HG03097 (cell line): ENCODE measurements around the gene NKX1-1.

Experiments
- ATAC-seq: cut with Tn5 transposase; IDR thresholded peaks from one replicate; pipeline ENCODE4 v1.9.1; 2021; ENCODE audit not compliant: unreplicated experiment, low FRiP score

The NKX1-1 gene

DNA sequence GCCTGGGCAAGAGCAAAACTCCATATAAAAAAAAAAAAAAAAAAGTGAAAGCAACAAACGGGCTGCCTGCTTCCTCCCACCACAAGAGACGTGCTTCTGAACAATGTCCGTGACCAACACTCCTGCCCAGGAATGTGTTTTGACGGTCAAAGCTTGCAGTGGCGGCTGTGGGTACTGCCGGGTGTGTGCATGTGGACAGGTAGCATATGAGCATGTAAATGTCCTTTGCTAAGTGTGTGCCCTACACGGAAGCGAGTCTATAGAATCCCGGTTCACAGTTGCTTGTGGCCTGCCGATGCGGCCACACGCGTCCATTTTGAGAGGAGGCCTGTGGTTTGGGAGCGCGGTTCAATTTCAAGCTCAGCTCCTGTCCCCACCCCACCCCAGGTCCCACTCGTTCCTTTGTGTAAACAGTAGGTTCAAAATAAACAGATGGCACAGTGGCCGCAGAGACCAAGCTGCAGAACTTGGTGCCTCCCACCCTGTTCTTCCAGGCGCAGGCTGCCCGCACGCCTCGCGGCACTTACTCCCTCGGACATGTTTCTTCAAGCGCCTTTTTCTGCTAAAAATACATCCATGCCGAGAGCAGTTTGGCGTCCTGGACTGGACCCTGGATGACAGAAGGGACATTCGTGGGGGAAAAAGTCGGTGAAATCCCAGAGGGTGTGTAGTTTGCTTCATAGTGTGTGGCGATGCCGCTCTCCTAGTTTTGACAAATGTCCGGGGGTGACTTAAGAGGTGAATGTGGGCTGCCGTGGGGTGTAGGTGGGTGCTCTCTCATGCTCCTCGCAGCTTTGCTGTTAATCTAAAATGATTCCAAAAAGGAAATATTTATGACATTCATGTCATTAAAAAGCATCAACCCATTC is 11.5 kb upstream of the NKX1-1 start:
- ATAC-seq: no peak

DNA sequence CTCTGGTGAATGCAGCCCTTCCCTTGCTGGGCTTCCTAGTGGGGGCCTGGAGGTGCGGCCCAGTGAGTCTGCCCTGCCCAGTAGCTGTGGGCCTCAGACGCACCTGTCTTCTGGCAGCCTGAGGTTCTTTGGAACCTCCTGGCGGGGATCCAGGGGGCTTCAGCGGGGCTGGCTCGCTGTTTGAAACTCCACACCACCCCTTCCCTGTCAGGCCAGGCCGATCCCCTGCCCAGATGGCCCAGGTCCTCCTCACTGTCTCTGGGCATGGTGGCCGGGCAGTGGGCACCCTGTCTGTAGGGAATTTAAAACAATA is 10.7 kb upstream of the NKX1-1 start:
- ATAC-seq: no peak

DNA sequence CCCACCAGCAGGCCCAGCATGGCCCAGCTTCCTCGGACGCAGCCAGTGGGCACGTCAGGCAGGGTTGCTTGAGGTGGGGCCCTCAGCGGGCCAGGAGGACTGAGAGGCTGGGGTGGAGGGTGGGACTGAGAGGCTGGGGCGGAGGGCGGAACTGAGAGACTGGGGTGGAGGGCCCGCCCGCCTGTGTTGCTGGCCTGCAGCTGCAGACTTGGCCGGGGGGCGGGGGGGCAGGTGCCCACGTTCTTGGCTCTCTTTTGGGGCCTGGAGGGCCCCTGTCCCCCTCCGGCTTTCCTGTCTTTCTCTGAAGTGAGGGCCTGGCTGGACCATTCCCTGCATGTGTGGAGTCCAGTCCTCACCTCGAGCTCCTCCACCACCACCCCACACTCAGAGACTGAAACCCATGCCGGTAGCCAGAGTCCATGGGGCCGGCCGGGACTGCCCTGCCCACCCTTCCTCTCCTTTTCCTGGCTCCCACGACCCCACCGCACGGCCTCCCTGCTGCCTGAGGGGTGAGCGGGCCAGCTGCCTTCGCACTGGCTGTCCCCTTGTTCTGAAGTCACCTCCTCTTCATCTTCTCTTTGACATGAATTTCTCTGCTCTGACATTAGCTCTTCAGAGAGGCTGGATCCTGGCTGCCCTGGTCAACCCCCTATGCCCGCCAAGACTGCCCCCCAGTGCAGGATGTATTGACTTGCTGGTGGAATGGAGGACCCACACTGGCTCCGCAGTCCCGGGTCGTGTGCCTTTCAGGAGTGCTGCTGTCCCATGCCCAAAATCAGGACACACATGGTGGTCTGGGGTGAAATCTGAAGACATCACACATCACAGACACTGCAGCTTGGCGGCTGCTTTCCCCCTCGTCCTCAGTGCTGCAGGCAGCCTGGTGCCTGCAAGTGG is 10.1 kb upstream of the NKX1-1 start:
- no peak for ATAC-seq

DNA sequence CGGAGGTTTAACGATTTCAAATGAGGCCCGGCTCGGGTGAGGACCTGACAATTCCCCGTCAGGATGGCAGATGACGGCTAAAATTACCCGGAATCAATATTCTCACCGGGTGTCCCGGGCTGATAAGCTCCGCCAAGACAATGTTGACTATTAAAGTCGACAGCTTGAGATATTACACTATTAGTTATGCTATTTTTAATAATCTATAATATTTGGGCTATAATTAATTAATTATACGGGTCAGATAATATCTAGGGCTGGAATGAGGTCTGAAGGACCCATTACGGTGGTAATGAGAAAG is 9.4 kb upstream of the NKX1-1 start:
- no peak for ATAC-seq

DNA sequence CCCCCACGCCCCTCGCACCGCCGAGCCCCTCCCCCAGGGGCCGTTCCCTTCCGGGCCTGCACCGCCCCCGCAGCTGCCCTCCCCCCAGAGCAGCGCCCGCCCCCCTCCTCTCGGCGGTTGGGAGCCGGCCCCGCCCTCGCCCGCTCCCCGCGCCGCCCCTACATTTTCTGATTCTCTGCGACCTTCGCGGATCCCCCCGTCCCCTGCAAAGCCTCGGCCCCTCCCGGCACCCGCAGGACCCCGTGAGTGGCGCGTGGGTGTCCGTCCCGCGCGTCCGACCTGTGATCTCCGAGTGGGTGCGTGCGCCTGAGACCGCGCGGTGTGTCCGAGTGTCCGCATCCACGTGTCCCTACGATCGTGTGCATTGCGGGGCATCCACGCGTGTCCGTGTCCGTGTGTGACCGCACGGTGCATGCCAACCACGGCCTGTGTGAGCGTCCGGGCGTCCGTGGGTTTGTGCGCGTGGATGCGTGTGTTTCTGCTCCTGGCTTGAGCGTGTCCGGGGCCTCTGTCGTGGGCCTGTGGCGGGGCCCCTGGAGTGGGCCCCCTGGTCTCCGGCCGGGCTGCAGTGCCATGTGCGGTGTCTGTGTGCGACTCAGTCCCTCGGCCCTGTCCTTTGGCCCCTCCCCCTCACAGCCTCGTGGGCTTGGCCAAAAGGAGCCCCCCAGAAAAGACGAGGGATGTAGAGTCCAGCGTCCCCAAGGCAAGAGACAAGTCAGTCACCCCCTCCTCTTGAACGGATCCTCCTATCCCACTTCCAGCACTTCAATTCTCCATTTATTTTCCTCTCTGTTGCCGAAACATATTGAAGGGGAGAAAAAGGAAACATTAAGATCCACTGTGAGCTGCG is 8.8 kb upstream of the NKX1-1 start:
- no peak for ATAC-seq

DNA sequence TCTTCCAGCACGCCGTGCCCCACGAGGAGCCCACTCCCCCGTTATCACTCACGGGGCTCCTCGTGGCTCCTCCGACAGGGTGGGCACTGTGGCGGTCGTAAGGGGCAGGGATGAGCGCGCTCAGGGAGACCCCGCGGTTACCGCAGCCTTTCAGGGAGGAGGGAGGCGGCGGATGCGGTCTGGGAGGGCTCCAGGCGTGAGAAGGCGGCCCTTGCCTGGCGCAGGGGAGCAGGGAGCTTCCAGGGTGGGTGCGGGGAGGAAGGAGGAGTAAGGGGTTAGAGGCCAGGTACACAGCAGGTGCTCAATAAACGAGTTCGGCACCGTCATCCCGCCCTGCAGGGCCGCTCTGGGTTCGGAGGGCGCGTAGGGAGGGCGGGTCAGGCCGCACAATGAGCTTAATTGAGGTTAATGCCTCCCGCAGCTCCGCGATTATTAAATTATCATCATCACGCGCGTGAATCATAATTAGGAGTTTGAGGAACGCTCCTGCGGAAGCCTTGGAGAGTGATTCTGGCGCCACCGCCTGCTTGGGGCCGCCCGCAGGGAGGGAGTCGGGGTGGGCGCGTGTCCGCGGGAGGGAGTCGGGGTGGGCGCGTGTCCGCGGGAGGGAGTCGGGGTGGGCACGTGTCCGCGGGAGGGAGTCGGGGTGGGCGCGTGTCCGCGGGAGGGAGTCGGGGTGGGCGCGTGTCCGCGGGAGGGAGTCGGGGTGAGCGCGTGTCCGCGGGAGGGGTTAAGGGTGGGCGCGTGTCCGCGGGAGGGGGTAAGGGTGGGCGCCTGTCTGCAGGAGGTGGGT is 7.6 kb upstream of the NKX1-1 start:
- ATAC-seq: no peak

DNA sequence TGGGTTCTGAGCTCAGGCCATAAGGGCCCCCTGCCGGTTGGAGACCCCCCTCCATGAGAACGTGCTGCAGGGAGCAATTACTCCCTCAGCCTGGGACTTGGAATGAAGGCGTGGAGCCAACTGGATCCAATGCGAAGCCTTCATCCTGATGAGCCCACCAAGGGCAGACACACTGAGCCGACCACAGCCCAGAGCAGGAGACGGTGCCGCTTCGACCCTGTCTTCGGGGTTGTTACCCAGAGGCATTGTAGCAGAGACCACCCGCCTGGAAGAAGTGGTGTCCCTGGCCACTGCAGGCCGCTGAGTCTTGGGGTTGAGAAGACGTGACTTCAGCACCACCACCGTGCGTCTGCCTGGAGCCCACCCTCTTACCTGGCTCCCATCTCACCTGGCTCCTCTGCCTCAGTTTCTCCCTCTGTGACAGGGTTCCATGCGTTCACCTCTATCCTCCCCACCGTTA is 7.0 kb upstream of the NKX1-1 start:
- no peak for ATAC-seq

DNA sequence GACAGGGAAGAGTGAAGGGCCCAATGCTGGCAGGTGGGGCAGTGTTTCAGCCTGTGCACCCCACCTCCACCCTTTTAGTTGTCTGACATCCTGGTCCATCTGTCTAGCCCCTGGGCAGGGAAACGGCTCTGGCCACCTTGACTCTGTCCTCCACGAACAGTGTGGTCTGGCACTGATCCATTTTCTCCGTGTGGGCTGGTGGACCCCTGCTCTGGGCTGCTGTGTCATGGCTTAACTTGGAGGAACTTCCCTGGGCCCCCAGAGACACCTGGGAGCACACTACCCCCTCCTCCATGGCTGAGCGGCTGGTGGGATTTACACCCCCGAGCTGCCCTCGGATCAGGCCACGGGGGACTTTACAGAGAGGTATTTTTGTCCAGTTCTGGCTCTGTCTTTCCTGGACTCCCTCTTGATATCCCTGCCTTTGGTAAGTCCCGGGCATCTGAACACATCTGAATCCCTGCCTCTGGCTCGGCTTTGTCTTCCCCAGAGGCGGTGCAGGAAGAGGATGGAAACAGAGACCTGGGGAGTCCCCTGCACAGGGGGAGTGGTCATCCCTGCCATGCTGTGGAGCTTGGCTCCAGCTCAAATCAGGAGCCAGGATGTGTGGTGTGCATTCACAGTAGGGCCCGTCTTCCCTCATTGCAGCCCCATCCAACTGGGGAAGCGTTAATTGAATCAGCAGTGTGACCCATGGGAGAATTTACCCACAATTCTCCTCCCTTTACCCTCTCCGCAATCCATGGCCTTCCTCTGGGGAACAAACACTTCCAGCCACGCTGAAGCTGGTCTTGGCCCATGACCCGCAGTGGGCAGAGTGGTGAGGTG is 6.3 kb upstream of the NKX1-1 start:
- ATAC-seq: no peak

DNA sequence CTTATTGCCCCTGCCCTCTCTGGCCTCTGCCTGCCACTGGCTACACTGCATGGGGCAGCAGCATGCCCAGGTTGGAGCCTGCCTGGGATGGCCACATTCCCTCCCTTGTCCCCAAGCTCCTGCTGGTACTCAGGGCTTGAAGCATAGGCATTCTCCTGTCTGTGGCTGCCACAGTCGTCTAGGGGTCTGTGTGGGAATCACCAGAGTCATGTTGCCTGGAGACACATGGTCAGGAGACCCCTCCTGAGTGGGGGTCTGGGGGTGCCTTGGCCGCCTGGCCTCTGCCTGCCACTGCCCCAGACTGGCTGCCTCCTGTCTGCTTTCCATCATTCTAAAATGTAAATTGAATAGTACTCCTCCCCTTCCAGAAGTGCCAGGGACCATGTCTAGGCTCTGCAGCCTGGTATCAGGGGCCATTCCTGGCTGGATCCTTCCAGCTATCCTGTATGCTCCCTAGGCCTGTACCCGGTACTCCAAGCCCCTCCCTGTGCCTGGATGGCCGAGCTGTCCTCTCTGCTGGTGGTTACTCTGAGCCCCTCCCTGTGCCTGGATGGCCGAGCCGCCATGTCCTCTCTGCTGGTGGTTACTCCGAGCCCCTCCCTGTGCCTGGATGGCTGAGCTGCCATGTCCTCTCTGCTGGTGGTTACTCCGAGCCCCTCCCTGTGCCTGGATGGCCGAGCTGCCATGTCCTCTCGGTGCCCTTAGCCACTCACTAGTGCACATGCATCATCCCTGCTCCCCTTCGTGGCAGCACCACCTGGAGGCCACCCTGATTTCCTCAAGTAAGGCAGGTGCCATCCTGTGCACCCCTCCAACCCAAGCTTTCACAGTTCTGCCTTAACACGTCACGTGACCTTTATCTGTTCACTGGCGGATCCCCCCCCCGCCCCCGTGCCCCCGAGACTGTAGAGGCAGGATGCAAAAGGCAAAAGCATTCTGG is 5.5 kb upstream of the NKX1-1 start:
- ATAC-seq: no peak

DNA sequence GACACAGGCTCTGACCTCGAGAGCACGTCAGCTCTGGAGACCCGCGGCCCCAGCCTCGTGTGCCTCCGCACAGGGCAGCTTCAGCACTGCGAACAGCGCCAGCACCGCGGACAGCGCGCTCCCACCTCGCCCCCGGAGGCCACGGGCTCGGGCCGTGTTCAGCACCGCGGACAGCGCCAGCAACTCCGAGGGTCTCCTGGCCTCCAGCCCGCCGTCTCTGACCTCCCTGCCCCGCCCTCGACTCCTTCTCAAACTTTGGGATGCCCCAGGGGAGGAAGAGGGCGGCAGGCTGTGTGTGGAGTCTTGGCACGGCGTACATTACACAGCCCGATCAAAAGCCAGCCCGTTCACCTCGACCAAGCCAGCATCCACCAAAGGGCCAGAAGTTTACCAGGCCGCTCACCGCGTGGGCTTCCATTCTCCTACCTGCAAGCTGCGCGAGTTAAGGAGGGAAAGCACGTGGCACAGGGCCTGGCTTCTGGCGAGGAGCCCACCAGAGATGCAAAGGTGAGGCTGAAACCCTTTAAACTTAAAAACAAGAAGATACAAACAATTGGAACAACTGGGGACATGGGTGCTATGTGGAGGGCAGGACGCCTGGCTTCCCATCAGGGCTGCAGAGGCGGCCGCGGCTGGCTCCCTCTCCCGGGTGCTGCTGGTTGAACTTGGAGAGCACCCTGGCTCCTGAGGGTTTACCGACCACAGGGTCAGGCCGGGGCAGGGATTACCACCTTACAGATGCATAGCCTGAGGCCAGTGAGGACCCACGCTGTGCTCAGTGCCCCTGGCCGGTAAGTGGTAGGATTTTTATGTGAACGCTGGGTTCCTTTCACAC is 4.5 kb upstream of the NKX1-1 start:
- no peak for ATAC-seq

DNA sequence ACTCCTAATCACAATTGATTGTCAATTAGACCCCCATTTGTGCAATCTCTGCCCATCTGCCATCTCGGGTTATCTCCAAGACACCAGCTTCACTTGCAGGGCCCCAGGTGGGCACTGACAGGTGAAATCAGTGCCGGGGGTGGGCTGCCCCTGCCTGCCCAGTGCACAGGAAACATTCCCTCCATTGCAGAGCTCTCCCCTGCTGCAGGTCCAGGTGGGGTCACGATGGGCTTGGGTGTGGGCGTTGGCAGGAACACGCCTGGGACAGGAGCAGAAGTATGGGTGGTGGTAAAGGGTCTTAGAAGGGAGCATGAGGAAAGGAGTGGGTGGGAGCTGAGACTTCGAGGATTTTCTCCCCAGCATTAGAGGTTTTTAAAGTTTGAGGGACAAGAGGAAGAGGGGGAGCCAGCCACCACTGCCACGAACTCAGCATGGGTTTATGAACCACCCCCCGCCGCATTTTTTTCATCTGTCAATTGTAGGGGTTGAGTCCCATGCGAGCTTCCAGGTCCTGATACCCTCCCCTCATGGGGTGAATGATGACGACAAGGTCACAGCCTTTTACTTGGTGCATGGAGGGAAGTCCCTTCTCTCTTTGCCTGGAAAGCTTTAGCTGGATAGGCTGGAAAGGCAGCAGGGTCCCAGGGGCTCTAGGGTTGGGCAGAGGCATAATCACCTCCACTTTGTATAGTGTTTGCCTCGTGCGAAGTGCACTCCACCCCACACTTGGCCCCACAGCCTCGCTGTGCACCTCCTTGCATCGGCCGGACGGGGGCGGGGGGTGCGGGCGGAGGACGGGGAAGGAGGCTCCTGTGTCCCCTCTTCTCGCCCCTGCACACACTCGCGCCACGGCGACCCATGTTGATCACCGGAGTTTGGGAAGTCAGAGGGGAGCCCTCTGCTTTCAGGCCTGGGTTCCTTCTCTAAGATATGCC is 3.5 kb upstream of the NKX1-1 start:
- no peak for ATAC-seq

DNA sequence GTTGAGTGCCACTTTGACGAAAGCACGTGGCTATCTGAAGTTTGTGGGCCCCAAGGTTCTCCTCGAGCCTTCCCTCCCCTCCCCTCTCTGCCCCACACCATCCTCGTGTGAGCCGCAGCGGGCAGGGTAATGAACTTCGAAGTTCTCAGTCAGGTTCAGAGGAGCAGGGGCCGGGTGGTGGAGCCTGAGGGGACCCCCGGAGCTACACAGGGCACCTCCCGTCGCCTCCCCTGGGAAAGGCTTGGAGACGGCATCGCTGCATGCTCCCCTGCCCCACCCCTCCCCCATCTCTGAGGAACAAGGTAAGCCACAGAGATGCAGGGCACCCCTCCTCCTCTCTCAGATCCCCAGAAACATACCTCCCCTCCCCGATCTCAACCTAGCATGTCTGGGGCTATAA is 2.8 kb upstream of the NKX1-1 start:
- no peak for ATAC-seq

DNA sequence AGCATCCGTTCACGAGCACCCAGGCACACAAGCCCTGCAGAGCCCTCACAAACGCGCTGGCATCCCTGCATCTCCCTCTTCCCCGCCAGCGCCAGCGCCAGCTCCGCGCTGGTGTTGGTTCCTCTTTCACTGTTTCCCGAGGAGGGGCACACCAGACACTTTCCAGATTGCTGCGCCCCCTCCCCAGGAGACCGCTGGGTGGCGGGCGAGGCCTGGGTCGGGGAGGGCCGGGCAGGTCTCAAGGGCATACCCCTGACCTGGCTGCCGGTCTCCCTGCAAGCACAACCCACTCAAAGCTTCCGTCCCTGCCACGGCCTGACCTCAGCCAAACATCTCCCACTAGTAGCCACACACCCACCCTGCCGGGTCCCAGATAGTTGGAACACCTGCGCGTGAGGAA is 2.2 kb upstream of the NKX1-1 start:
- no peak for ATAC-seq

DNA sequence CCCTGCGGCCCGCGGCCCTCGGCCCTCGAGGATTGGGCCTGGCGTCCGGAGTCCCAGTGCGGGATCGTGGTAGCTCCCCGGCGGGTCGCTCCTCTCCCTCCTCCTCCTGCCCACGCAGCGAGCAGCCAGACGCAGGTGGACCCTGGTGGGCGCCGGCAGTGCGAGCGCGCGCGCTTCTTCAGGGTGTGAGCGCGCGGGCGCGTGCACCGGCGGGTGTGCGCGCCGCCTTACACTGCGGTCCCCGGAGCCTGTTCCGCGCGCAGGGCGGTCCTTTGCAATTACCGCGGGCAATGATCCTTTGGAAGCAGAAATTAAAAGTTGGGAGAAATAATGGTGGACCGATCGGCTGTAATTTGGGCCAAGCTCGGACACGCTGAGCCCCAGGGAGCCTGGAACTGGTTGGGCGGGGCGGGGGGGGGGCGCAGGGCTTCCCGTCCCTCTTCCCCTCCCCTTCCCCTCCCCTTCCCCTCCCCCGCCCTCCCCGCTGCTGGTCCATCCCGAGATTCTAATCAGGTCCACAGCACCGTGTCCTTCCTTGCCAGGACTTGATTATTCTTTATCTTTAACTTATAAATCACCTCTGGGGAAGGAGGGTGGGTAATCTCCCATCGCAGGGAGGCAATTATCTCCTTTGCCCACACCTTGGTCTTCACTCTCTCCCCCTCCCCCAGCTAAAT is 1.6 kb upstream of the NKX1-1 start:
- ATAC-seq: no peak

DNA sequence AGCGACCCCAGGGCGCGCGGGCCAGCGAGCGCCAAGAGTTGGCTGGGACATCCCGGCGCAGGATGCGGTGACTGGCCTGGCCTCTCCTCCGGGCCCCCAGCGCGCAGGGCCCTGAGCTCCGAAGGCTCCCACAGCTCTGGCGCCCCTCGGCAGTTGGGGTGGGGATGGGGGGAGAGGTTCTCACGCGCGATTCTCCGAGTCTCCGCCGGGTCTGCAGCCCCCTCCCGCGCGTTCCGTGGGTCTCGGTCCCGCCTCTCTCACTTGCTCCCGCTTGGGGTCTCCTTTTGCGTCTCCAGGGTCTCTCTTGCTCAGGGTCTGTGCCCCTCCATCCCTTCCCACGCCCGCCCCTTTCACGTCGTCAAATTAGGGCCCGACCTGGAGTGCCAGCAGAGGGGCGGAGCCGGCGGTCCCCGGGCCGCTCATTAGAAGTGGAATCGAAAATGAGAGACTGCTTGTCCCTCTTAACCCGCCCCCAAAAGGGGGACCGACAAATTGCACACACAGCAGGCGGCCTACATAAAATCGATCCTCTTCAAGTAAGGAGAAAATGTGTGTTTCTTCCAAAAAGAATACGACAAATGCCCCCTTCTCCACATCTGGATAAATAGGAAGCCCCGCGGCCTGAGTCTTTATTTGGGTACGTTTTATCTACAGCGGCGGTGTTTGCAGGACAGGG is 877 bp upstream of the NKX1-1 start:
- no peak for ATAC-seq
